GM18870 (cell line): ENCODE results near the gene ZMIZ1.

Source experiments
- ATAC-seq: cut with Tn5 transposase; IDR thresholded peaks from one replicate; pipeline ENCODE4 v1.9.1; 2021; ENCODE audit warnings: moderate library complexity; ENCODE audit not compliant: unreplicated experiment

The ZMIZ1 gene

DNA sequence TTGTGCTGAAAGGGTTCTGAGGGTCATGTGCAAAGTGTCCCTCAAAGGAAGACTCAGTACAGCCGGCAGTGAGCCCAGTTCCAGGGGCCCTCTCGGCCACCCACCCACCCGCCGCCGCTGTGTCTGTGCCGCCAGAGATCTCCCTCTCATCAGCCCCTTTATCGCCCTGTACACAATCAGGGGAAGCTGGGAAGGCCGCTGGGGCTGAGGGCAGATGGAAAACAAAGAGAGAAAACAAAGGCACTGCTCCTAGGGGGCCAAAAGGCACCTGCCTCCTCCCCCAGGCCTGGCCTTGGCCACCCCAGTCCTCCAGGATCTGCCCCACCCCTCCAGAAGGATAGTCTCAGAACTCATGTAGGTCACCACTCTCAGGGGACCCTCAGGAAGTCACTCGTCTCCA lies 67.0 kb downstream of the ZMIZ1 start:
- ATAC-seq, result no peak

DNA sequence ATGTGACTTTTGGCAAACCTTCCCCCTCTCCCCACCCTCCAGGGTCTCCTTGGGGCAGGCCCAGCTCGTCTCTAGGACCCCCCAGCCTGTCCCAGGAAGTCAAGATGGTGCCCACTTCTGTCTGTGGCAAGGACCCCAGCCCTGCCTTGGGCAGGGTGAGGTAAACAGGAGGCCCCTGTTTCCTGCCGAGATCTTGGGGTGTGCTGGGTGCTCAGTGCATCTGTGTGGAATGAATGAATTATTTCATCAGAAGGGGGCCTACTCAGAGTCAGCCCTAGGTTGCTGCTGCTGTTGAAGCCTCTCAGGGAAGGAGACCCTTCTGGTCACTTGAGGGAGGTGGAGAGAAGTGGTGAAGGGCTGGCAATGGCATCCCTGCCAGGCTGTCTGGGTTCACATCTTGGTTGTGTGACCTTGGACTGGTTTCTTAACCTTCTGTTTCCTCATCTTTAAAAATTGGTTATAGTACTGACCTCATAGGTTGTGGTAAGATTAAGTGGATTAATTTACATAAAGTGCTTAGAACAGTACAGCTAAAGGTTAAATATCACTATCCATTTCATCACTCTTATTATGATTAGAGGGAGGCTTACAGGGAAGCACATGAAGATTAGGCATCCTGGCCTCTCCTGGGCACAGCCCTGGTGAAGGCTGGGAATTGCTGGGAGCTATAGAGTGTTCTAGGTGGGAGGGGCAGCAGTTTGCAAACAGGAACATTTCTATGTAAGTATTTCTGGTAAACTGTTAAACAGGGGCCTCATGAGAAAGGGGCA lies 67.7 kb downstream of the ZMIZ1 start:
- ATAC-seq, result no peak

- no peak for ATAC-seq
Measured at GRCh38 chr10:79137300-79137756, 68.6 kb downstream of the ZMIZ1 start.

- ATAC-seq, result no peak
Measured at GRCh38 chr10:79137826-79138225, 69.1 kb downstream of the ZMIZ1 start.

DNA sequence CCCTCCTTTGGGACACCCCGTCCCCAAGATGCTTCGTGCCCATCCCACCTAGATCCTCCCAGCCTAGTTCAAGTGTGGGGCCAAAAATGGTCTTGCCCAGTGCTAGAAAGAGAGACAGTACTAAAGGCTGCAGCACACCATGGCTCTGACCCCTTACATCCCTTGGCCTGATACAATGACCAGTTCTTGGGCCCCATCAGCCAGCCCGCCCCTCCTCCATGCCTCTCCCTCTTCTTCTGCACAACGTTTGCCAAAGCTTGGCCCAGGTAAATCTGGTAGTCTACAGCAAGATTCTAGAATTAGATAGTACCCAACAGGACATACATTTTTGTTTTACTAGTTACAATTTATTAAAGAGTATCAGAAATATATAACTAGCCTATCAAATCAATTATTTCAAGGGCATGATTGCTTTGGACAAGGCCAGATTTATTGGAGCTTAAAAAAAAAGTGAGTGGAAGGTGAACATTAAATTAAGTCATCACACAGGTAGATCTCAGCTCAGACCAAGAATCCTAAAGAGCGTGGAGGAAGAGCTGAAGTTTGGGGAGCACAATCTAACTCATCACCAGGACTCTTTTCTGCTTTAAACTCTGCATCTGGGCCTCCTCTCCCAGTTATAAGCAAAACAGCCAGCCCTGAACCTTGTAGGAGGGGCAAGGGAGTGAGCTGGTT lies 69.8 kb downstream of the ZMIZ1 start:
- ATAC-seq, result no peak

DNA sequence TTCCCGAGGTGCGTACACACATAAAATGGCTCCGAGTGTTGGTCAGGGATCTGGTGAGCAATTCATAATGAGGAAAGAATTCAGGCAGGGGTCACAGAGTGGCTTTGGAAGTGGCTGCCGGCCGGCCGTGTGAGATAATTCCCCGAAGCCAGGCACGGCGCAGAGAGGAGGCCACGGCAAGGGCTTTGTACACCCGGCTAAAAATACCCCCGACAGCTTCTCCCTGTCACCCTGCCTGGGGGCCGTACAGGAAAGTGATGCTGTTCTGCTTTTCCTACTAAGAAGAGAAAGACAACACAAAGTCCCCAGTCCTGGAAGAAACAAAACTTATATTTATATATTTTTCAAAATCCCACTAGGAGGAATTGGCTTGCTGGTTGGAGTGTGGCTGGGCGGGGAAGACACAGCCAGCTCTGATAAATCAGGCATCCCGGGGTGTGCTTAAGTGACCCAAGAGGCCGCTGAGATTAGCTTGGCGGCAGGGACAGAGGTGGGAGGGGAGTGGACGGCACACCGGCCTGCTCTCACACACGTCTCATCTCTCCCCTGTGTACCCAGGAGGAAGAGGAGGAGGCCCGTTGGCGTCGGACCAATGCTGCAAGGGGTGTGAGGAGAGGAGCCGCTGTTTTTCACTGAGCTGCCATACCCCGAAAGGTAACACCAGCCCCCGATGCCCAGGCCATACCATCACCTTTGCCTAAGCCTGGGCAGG lies 70.5 kb downstream of the ZMIZ1 start:
- ATAC-seq, result no peak

- no peak for ATAC-seq
Measured at GRCh38 chr10:79140085-79140793, 71.5 kb downstream of the ZMIZ1 start.

DNA sequence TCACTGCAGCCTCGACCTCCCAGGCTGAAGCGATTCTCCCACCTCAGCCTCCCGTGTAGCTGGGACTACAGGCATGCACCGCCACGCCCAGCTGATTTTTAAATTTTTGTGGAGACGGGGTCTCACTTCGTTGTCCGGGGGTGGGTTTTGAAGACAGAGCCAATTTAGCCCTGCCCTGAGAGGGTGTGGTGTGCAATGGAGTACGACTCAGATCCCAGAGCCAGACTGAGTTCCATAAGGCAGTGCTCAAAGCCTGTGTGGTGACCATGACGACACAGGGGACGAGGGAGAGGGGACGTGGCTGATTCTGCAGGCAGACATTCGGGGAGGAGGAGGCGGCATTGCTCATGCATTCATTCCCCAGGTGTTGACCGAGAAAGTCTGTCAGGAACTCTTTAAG lies 72.1 kb downstream of the ZMIZ1 start:
- no peak for ATAC-seq

GRCh38 chr10:79142064-79142491 lies 73.3 kb downstream of the ZMIZ1 start:
- no peak for ATAC-seq

DNA sequence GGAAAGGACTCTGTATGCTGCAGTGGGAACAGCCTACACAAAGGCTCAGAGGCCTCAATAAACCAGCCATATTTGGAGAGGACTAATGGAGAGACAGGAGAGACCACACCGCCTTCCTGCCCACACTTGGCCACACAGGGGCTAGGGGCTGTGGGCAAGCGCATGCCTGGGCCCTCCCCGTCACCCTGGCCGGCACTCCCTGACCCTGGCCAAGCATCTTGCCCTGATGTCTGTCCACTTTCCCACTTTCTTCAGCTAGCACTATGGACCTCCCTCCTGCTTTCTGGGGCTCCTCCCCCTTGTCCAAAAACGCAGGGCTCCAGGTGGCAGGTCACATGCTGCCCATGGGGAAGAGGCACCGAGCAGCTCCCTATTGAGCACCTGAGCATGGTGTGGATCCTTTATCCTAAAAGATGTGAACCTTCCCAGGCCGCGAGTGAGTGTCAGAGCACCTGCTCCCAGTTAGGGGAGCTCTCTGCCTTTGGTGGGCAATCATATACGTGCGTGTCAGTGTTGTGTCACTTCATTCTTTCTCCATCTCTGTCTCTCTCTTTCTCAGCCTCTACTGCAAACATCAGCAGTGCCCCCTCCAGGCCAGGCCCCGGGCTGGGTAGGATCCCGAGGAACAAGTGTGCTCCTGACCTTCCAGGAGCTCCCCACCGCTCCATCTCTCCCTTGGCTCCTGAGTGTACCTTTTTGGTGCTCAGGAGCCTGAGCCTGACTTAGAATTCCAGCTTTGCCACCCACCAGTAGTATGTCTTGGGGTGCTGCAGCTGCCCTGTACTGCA lies 74.0 kb downstream of the ZMIZ1 start:
- ATAC-seq, result no peak

- no peak for ATAC-seq
Measured at GRCh38 chr10:79143879-79144278, 75.1 kb downstream of the ZMIZ1 start.

DNA sequence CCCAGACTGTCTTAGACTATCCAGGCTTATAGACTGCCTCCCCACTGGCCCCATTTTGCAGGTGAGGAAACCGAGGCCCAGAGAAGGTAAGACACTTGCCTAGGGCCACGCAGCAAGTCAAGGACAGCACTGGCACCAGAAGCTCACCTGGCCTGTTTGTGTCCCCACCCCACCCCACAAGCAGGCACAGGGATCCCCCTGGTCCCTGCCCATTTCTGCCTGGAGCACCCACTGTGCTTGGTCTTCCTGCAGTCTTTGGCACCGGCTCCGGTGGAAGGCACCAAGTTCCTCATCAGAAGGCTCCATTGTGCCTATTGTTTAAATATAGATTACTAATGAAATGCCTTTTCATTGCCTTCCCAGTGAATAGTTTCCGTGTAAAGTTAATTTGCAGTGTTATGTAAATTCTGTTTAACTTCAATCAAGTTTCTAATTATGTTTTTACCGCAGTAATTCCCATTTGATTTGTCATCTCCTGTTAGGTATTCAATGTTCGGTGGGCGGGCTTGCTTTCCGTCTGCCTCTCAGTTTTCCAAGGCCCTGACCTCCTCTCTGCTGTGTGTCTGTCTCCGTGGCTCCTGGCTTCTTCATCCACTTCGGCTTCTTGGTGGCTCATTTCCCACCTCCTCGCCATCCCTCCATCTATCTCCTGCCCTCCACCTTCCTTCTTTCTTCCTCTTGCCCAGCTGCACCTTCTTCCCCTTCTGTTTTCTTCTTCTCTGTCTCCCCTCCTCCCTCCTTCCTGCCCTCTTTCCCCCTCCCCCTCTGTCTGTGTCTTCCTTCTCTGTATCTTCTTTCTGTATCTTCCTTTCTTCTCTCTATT lies 75.8 kb downstream of the ZMIZ1 start:
- ATAC-seq, result no peak

DNA sequence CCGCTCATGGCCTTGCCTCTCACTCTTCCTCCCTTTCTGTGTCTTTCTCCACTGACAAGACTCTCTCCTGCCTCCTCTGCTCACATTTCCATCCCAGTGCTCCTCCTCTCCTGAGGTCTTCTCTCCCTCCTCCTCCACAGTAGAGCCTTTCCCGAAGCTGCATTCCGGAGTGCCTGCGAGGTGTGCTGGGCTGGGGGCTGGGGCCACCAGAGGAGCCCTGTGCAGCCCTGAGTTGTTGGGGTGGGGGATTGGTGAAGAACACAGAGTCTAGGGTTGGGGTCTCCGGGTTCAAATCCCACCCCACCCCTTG lies 76.4 kb downstream of the ZMIZ1 start:
- no peak for ATAC-seq

GRCh38 chr10:79145517-79146470 lies 77.0 kb downstream of the ZMIZ1 start:
- no peak for ATAC-seq

GRCh38 chr10:79146611-79147130 lies 77.9 kb downstream of the ZMIZ1 start:
- ATAC-seq, result no peak

DNA sequence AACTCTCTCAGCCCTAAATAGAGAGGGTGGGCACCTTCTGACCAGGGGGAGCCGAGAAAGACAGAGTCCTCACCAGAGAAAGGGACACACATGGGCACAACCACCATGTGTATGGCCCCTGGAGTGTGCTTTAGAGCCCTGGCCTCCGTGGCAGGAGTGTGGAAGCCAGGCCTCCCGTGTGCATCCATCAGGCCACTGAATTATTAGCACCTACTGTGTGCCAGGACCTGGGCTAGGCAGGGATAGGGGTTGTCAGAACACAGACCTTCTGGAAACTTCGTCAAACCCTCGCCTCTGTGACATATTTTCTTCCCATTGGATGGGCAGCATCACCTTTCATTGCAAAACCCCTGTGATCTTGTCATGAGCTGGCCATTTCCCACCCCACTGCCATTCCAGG lies 78.5 kb downstream of the ZMIZ1 start:
- no peak for ATAC-seq

DNA sequence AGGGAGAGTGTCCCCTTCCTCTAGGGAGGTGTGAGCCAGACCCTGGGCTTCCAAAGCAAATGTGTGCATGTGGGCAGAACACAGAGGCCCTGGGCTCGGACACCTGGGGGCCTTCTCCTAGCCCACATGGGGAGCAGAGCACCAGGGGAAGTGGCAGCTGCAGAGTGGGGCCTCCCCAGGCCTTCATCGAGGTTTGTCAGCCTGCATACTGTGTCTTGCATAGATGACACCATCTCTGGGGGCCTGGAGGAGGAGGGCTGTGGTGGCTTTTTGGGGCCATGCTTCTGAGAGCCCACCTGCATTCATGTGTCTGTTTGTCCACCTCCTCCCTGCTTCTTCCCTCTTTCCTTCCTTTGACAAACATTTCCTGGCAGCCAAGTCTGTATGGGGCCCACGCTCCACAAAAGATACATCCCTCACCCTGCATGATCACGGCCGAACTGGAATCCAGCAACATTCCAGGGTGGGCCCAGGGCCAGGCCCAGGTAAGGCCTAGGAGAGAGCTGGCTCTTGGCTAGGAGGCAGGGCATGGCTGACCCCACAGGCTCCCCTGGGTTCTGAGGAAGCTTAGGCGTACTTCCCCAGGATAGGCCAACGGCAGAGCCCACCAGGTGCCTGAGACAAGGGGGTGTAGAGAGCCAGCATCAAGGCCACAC lies 79.2 kb downstream of the ZMIZ1 start:
- ATAC-seq, result no peak
